Suprapubic skin (tissue), 4 donors: ENCODE measurements around the gene ENTPD7. TPM values are rescaled to one million over a fixed set of nuclear protein-coding genes. Genes with fewer than 3 reads are reported as not detected.

ENCODE experiments used
- DNase-seq, 2 donors: peaks; one replicate each; pipeline ENCODE4 v3.0.0-alpha.2; 2019; ENCODE audit warnings: low spot score in 2 of 2
- H3K27ac ChIP-seq: fragments of 200-600 bp; sonication (generic); one replicate; pipeline ENCODE4 v1.5.1; 2019
- H3K27me3 ChIP-seq: fragments of 200-600 bp; sonication (generic); one replicate; pipeline ENCODE4 v1.5.1; 2019
- H3K36me3 ChIP-seq: fragments of 200-600 bp; sonication (generic); one replicate; pipeline ENCODE4 v1.5.1; 2019
- H3K4me1 ChIP-seq: fragments of 200-600 bp; sonication (generic); one replicate; pipeline ENCODE4 v1.5.1; 2019
- H3K4me3 ChIP-seq: fragments of 200-600 bp; sonication (generic); one replicate; pipeline ENCODE4 v1.5.1; 2019; ENCODE audit warnings: mild to moderate bottlenecking
- H3K9me3 ChIP-seq: fragments of 200-600 bp; sonication (generic); one replicate; pipeline ENCODE4 v1.5.1; 2019
- EP300 ChIP-seq: sonication (generic); formaldehyde crosslinking; IDR thresholded peaks from one replicate; pipeline ENCODE4 v1.6.1; 2017; ENCODE audit warnings: antibody characterized with exemption
- POLR2A ChIP-seq, 2 donors: fragments of 450-650 bp; IDR thresholded peaks; one replicate each; pipeline ENCODE4 v1.6.1; 2017; ENCODE audit warnings: antibody characterized with exemption in 2 of 2, mild to moderate bottlenecking in 2 of 2, moderate library complexity in 2 of 2
- POLR2AphosphoS5 ChIP-seq, 3 donors: sonication (generic); formaldehyde crosslinking; IDR thresholded peaks; one replicate each; pipeline ENCODE4 v1.6.1; 2017; ENCODE audit warnings: antibody characterized with exemption in 3 of 3
- WGBS: methylation state at CpG from one replicate; pipeline ENCODE4 v1.1.5; 2018; 5-methylcytosine and 5-hydroxymethylcytosine counted together
- total RNA-seq, 4 donors: library from RNA; depleted of rRNA; stranded (reverse); fragments of >200 nt; gene quantifications; one replicate each; pipeline ENCODE4 v1.1.0, GENCODE V29; 2016
- TF ChIP-seq, protein P1 (sequence below), 2 donors: fragments of 200-600 bp in 1 of 2; fragments of 450-650 bp in 1 of 2; sonication (generic) in 1 of 2; IDR thresholded peaks; one replicate each; pipeline ENCODE4 v1.5.1; 2016 to 2019; ENCODE audit warnings: antibody characterized with exemption in 2 of 2, mild to moderate bottlenecking in 1 of 2, moderate library complexity in 1 of 2

The ENTPD7 gene
- total RNA-seq, 4 donors from 2014 or later = 9.6 to 13.5 (median 10.0) TPM

DNA sequence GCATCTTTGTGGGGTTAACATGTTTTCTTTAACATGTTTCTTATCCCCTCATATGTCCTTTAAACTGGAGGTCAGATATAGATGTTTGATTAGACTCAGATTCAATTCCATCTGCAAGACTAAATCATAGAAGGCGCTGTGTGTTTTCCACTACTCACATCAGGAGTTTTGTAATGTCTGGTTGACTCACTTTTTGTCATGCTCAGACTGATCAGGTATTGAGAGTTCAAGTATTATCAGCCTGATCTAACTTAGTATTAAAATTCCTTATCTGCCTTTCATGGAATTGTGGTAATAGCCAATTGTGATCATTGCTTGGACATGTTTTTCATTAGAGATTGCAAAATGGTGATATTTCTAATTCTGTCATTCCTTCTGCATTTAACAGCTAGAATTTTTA, 30.2 kb downstream of the ENTPD7 start:
- WGBS = 75% methylated on average over 1 of the region's 1 CpG
- DNase-seq = no peak
- peaks cover 29% of the 10 kb centered on the region for H3K36me3 ChIP-seq

DNA sequence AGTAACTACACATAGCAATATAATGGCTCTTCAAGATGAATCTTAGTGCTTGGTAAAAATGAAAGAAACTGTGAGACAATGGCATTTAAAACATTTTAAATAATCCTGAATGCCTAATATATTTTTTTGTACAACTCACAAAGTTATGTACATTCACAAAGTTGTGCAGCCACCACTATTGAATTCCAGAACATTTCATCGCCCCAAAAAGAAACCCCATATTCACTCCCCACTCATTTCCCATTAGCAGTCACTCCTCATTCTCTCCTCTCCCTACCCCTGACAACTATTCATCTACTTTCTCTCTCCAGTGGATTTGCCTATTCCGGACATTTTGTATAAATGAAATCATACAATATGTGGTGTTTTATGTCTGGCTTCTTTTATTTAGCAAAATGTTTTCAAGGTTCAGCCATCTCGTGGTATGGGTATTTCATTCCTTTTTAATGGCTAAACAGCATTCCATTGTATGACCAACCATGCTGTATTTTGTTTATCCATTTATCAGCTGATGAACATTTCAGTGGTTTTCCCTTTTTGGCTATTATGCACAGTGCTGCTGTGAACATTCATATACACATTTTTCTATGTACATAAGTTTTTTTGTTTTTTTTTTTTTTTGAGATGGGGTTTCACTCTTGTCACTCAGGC, 34.7 kb downstream of the ENTPD7 start:
- Histone ChIP-seq H3K9me3 (no peaks in the 10 kb centered on the region), H3K36me3 (peaks cover 72% of the 10 kb centered on the region), H3K27ac (no peak overlapping the region), H3K4me3 (no peak overlapping the region), H3K4me1 (peaks cover 3% of the 10 kb centered on the region), H3K27me3 (no peaks in the 10 kb centered on the region)
- TF ChIP-seq, protein P1, sequence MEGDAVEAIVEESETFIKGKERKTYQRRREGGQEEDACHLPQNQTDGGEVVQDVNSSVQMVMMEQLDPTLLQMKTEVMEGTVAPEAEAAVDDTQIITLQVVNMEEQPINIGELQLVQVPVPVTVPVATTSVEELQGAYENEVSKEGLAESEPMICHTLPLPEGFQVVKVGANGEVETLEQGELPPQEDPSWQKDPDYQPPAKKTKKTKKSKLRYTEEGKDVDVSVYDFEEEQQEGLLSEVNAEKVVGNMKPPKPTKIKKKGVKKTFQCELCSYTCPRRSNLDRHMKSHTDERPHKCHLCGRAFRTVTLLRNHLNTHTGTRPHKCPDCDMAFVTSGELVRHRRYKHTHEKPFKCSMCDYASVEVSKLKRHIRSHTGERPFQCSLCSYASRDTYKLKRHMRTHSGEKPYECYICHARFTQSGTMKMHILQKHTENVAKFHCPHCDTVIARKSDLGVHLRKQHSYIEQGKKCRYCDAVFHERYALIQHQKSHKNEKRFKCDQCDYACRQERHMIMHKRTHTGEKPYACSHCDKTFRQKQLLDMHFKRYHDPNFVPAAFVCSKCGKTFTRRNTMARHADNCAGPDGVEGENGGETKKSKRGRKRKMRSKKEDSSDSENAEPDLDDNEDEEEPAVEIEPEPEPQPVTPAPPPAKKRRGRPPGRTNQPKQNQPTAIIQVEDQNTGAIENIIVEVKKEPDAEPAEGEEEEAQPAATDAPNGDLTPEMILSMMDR (IDR thresholded peaks at IDR 0.05) = no peak
- no peak for TF ChIP-seq EP300
- no peak for TF ChIP-seq POLR2AphosphoS5 (IDR thresholded peaks at IDR 0.05)
- TF ChIP-seq POLR2A (IDR thresholded peaks at IDR 0.05) = no peak
- no peak for DNase-seq
- 97% methylated on average over 3 of the region's 3 CpGs for whole genome bisulfite sequencing

More for the DNA sequence above, 30.2 kb downstream of the ENTPD7 start:
- H3K27ac ChIP-seq = no peak overlapping the region
- H3K4me3 ChIP-seq = no peak overlapping the region
- no peaks in the 10 kb centered on the region for H3K27me3 ChIP-seq
- TF ChIP-seq EP300 (no peak), POLR2A (IDR thresholded peaks at IDR 0.05) (no peak), POLR2AphosphoS5 (IDR thresholded peaks at IDR 0.05) (no peak)
- TF ChIP-seq, protein P1 (IDR thresholded peaks at IDR 0.05) = no peak
- H3K4me1 ChIP-seq = peaks cover 14% of the 10 kb centered on the region
- H3K9me3 ChIP-seq = no peaks in the 10 kb centered on the region

DNA sequence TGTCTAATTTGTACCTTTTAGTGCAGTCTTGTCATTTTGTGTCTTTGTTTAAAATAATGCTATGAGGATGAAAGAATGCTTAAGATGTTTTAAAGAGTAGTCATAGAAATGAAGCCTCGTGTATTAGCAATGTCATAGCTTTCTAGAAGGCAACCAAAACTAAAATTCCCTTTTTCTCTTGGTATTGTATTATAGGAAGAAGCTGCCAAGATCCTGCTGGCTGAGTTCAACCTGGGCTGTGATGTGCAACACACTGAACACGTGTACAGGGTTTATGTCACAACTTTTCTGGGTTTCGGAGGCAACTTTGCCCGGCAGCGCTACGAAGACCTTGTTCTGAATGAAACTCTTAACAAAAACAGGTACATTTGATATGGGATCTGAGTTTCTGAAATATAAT, 36.5 kb downstream of the ENTPD7 start:
- TF ChIP-seq POLR2AphosphoS5 (IDR thresholded peaks at IDR 0.05) (no peak), POLR2A (IDR thresholded peaks at IDR 0.05) (no peak), EP300 (no peak)
- TF ChIP-seq, protein P1 (IDR thresholded peaks at IDR 0.05) = no peak
- H3K4me3 ChIP-seq = no peak overlapping the region
- no peaks in the 10 kb centered on the region for H3K9me3 ChIP-seq
- no peaks in the 10 kb centered on the region for H3K27me3 ChIP-seq
- peaks cover 88% of the 10 kb centered on the region for H3K36me3 ChIP-seq
- no peaks in the 10 kb centered on the region for H3K4me1 ChIP-seq
- 91% methylated on average over 6 of the region's 6 CpGs for WGBS
- no peak for DNase-seq
- no peak overlapping the region for H3K27ac ChIP-seq

DNA sequence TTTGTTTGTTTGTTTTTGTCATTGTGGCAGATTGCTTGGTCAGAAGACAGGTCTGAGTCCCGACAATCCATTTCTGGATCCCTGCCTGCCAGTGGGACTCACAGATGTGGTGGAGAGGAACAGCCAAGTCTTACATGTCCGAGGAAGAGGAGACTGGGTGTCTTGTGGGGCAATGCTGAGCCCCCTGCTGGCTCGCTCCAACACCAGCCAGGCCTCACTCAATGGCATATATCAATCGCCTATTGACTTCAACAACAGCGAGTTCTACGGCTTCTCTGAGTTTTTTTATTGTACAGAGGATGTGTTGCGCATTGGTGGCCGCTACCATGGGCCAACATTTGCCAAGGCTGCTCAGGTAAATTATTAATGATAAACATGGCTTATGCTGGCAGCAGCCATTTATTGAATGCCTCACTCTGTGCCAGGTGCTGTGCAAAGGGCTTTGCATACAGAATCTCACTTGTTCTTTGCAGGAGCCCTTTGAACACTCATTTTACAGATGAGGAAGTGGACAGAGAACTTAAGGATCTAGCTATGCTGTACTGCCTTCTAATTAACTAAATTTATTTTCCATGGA, 39.3 kb downstream of the ENTPD7 start:
- TF ChIP-seq POLR2AphosphoS5 (IDR thresholded peaks at IDR 0.05) (no peak), POLR2A (IDR thresholded peaks at IDR 0.05) (no peak), EP300 (no peak)
- TF ChIP-seq, protein P1 (IDR thresholded peaks at IDR 0.05) = no peak
- peaks cover 91% of the 10 kb centered on the region for H3K36me3 ChIP-seq

DNA sequence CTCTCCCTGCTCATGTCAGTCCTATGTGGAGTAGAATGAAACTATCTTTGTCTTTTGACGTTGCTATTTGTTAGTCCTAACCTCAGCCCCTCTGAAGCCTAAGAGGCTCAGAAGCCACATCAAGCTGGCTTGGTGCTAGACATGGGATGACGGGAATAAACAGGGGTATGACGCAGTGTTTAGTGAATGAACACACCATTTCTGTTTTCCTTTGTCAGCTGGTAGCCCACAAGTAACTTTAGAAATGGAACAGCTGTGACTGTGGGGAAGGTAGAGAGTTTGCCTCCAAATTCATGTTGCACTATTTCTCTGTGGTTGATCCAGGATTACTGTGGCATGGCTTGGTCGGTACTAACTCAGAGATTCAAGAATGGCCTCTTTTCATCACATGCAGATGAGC, 41.3 kb downstream of the ENTPD7 start:
- Histone ChIP-seq H3K4me1 (peaks cover 3% of the 10 kb centered on the region), H3K9me3 (no peaks in the 10 kb centered on the region), H3K27me3 (no peaks in the 10 kb centered on the region), H3K27ac (no peak overlapping the region), H3K36me3 (peaks cover 89% of the 10 kb centered on the region), H3K4me3 (no peak overlapping the region)
- 90% methylated on average over 4 of the region's 4 CpGs for WGBS
- DNase-seq = no peak
- TF ChIP-seq POLR2A (IDR thresholded peaks at IDR 0.05) = no peak
- TF ChIP-seq, protein P1 (IDR thresholded peaks at IDR 0.05) = no peak
- TF ChIP-seq EP300 = no peak
- TF ChIP-seq POLR2AphosphoS5 (IDR thresholded peaks at IDR 0.05) = no peak

More for the DNA sequence above, 39.3 kb downstream of the ENTPD7 start:
- Histone ChIP-seq H3K27me3 (no peaks in the 10 kb centered on the region), H3K27ac (no peak overlapping the region), H3K9me3 (no peaks in the 10 kb centered on the region), H3K4me3 (no peak overlapping the region), H3K4me1 (no peaks in the 10 kb centered on the region)
- WGBS = 94% methylated on average over 8 of the region's 8 CpGs
- no peak for DNase-seq
